Stomach smooth muscle (tissue), 2 donors: Measurements from ENCODE around the gene TAF8.

Experiments used
- H3K27ac ChIP-seq: one replicate; pipeline ENCODE4 v1.7.0; 2013; ENCODE audit warnings: mild to moderate bottlenecking, low read length, inconsistent platforms
- H3K27me3 ChIP-seq, 2 donors: one replicate each; pipeline ENCODE4 v1.7.0; 2013; ENCODE audit warnings: low read length in 2 of 2; ENCODE audit not compliant: insufficient read depth in 2 of 2, control insufficient read depth in 1 of 2
- H3K36me3 ChIP-seq, 2 donors: one replicate each; pipeline ENCODE4 v1.7.0; 2013; ENCODE audit warnings: low read length in 2 of 2; ENCODE audit not compliant: control insufficient read depth in 2 of 2, insufficient read depth in 2 of 2
- H3K4me1 ChIP-seq: one replicate; pipeline ENCODE4 v1.7.0; 2013; ENCODE audit warnings: low read length; ENCODE audit not compliant: control insufficient read depth, insufficient read depth
- H3K4me3 ChIP-seq, 2 donors: one replicate each; pipeline ENCODE4 v1.7.0; 2013; ENCODE audit warnings: low read length in 2 of 2
- H3K9ac ChIP-seq, 2 donors: one replicate each; pipeline ENCODE4 v1.7.0; 2013; ENCODE audit warnings: low read length in 2 of 2, mild to moderate bottlenecking in 1 of 2
- H3K9me3 ChIP-seq, 2 donors: one replicate each; pipeline ENCODE4 v1.7.0; 2013; ENCODE audit warnings: low read length in 2 of 2; ENCODE audit not compliant: control insufficient read depth in 2 of 2
- donor health status: healthy.
- donor health status: Pancreatic carcinoma.

The TAF8 gene

GRCh38 chr6:42068173-42068572 is 17.8 kb downstream of the TAF8 start:
- H3K4me3 ChIP-seq: no peak overlapping the region
- H3K4me1 ChIP-seq: no peaks in the 10 kb centered on the region
- peaks cover 62 to 63% of the 10 kb centered on the region in 2 donors for H3K36me3 ChIP-seq
- no peak overlapping the region for H3K27ac ChIP-seq
- no peaks in the 10 kb centered on the region for H3K27me3 ChIP-seq
- no peak overlapping the region for H3K9ac ChIP-seq
- no peaks in the 10 kb centered on the region for H3K9me3 ChIP-seq

DNA sequence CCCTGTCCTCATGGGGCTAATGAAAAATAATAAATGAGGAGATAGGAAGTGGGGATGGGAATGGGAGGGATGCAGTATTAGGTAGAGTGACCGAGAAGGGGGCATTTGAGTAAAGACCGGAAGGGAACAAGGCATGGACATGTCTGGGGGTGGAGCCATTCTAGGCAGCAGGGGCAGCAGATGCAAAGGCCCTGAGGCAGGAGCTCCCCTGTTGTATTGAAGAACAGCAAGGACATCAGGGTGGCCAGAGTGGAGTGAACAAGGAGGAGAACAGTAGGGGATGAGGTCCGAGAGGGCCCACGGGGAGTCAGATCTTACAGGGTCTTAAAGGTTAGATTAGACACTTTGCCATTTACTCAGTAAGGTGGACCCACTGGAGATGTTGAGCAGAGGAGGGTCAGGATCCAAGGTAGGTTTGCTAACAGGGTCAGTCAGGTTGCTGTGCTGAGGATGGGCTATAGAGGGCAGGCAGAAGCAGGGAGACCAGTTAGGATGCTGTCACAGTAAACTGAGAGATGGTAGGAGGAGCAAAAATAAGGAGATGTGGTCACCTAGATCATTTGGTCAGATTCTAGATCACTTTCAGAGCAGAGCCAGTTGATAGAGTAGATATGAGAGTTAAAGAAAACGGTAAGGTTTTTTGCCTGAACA is 18.7 kb downstream of the TAF8 start:
- H3K27me3 ChIP-seq: no peaks in the 10 kb centered on the region
- no peak overlapping the region for H3K9ac ChIP-seq
- H3K4me3 ChIP-seq: no peak overlapping the region
- H3K27ac ChIP-seq: no peak overlapping the region
- H3K36me3 ChIP-seq: peaks cover 61 to 63% of the 10 kb centered on the region in 2 donors
- no peaks in the 10 kb centered on the region for H3K4me1 ChIP-seq
- H3K9me3 ChIP-seq: no peaks in the 10 kb centered on the region

DNA sequence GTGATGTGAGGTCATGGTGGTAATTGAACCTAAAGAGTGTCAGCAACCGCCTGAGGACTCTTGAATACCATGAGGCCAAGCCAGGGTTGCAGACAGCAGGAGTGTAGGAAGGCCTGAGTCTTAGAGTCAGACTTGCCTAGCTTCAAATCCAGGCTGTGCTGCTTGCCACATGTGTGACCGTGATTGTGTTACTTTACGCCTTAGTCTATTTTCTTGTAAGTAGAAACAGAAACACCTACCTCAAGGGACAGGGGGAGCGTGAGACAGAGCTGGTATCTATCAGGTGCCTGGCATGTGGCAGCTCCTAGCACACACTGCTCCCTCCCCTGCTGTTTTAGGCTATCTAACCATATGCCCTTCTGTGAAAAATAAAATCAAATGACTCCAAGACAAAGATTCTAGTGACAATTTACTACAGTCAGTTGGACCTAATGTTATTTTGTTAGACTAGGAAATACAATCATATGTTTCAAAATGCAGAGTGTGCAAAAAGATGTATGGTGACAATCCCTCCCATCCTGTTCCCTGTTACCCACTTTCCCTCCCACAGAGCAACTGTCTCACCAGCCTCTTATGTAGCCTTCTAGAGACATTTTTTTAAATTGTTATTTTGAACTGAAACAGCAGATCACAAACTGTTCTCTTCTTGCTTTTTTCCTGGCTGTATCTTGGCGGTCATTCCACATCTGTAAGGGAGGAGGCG is 21.7 kb downstream of the TAF8 start:
- H3K9ac ChIP-seq: no peak overlapping the region
- H3K36me3 ChIP-seq: peaks cover 53 to 60% of the 10 kb centered on the region in 2 donors
- no peaks in the 10 kb centered on the region for H3K4me1 ChIP-seq
- no peaks in the 10 kb centered on the region for H3K27me3 ChIP-seq
- no peak overlapping the region for H3K4me3 ChIP-seq
- no peaks in the 10 kb centered on the region for H3K9me3 ChIP-seq
- no peak overlapping the region for H3K27ac ChIP-seq

GRCh38 chr6:42073287-42073686 is 23.0 kb downstream of the TAF8 start:
- peaks cover 53 to 59% of the 10 kb centered on the region in 2 donors for H3K36me3 ChIP-seq
- H3K9ac ChIP-seq: no peak overlapping the region
- H3K27ac ChIP-seq: no peak overlapping the region
- H3K27me3 ChIP-seq: no peaks in the 10 kb centered on the region
- no peak overlapping the region for H3K4me3 ChIP-seq
- H3K4me1 ChIP-seq: no peaks in the 10 kb centered on the region
- H3K9me3 ChIP-seq: no peaks in the 10 kb centered on the region

GRCh38 chr6:42075159-42075838 is 25.0 kb downstream of the TAF8 start:
- no peaks in the 10 kb centered on the region for H3K9me3 ChIP-seq
- H3K9ac ChIP-seq: no peak overlapping the region
- no peaks in the 10 kb centered on the region for H3K27me3 ChIP-seq
- H3K36me3 ChIP-seq: peaks cover 40 to 48% of the 10 kb centered on the region in 2 donors
- no peaks in the 10 kb centered on the region for H3K4me1 ChIP-seq
- H3K27ac ChIP-seq: no peak overlapping the region
- H3K4me3 ChIP-seq: no peak overlapping the region

GRCh38 chr6:42078386-42078785 is 28.1 kb downstream of the TAF8 start:
- peaks cover 25 to 36% of the 10 kb centered on the region in 2 donors for H3K36me3 ChIP-seq
- H3K9me3 ChIP-seq: no peaks in the 10 kb centered on the region
- H3K27ac ChIP-seq: no peak overlapping the region
- H3K4me3 ChIP-seq: no peak overlapping the region
- no peaks in the 10 kb centered on the region for H3K4me1 ChIP-seq
- no peak overlapping the region for H3K9ac ChIP-seq
- H3K27me3 ChIP-seq: no peaks in the 10 kb centered on the region

GRCh38 chr6:42079941-42080464 is 29.7 kb downstream of the TAF8 start:
- no peaks in the 10 kb centered on the region for H3K27me3 ChIP-seq
- no peaks in the 10 kb centered on the region for H3K9me3 ChIP-seq
- no peaks in the 10 kb centered on the region for H3K4me1 ChIP-seq
- no peak overlapping the region for H3K4me3 ChIP-seq
- no peak overlapping the region for H3K9ac ChIP-seq
- H3K36me3 ChIP-seq: peaks cover 21 to 28% of the 10 kb centered on the region in 2 donors
- H3K27ac ChIP-seq: no peak overlapping the region

- H3K27me3 ChIP-seq: no peaks in the 10 kb centered on the region
- no peak overlapping the region for H3K4me3 ChIP-seq
- H3K36me3 ChIP-seq: peaks cover 7 to 18% of the 10 kb centered on the region in 2 donors
- no peaks in the 10 kb centered on the region for H3K4me1 ChIP-seq
- no peak overlapping the region for H3K9ac ChIP-seq
- no peak overlapping the region for H3K27ac ChIP-seq
- no peaks in the 10 kb centered on the region for H3K9me3 ChIP-seq
These were observed 33.2 kb downstream of the TAF8 start for GRCh38 chr6:42083530-42083929.

GRCh38 chr6:42084889-42085288 is 34.6 kb downstream of the TAF8 start:
- H3K36me3 ChIP-seq: peaks cover 7 to 13% of the 10 kb centered on the region in 2 donors
- H3K27ac ChIP-seq: no peak overlapping the region

GRCh38 chr6:42086046-42087035 is 36.0 kb downstream of the TAF8 start:
- Histone ChIP-seq H3K9me3 (no peaks in the 10 kb centered on the region), H3K36me3 (peaks cover 3 to 13% of the 10 kb centered on the region in 2 donors), H3K4me3 (no peak overlapping the region), H3K27me3 (no peaks in the 10 kb centered on the region), H3K4me1 (no peaks in the 10 kb centered on the region), H3K27ac (no peak overlapping the region), H3K9ac (no peak overlapping the region)

More at GRCh38 chr6:42084889-42085288, 34.6 kb downstream of the TAF8 start:
- Histone ChIP-seq H3K27me3 (no peaks in the 10 kb centered on the region), H3K4me3 (no peak overlapping the region), H3K9me3 (no peaks in the 10 kb centered on the region), H3K4me1 (no peaks in the 10 kb centered on the region), H3K9ac (no peak overlapping the region)
